ENCODE measurements around the gene MEGF9. TPM values are rescaled to one million over a fixed set of nuclear protein-coding genes. Genes with fewer than 3 reads are reported as not detected.

MEGF9 gene
- total and polyA plus RNA-seq, 2 of the 13 experiments (the other 11 are each of a cell fraction or from before 2014, with no cell fraction given) = 3.1 to 3.3 TPM

DNA sequence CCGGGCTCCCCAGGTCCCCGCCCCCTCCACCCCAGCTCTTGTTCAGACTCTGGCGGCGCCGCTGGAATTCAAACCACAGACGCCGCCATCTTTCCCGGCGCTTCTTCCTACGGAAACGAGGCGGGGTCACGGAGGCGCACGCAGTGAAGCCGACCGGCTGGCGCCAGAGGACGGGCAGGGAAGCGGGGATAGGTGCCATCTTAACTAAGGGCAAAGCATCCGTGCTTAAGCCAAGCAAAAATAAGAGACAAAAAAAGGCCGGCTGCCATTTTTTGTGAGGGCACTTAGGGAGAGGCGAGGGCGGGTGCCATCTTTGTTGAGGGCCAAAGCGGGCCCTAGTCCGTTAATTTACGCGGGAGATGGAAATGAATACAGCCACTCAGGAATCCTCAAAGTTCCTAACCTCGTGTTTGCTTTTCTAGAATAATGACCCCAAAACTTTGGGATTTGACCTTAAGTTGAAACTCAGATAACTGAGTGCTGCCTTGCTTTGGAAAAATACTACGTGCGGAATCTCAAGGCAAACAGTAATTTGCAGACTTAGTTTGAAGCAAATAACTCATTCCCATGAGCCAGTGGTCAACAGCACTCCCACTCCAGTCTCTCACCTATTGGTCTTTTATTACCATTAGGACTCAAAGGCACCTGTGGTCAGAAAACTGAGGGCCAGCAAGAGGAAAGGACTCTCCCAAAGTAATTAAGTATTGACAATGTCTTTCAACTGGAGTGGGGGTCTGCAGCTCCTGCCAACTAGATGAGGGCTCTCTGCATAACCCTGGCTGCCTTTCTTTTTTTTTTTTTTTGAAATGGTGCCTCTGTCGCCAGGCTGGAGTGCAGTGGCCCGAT is 134.0 kb downstream of the MEGF9 start, which contains the start of gene CDK5RAP2 (continued):
- TF ChIP-seq, protein P1, sequence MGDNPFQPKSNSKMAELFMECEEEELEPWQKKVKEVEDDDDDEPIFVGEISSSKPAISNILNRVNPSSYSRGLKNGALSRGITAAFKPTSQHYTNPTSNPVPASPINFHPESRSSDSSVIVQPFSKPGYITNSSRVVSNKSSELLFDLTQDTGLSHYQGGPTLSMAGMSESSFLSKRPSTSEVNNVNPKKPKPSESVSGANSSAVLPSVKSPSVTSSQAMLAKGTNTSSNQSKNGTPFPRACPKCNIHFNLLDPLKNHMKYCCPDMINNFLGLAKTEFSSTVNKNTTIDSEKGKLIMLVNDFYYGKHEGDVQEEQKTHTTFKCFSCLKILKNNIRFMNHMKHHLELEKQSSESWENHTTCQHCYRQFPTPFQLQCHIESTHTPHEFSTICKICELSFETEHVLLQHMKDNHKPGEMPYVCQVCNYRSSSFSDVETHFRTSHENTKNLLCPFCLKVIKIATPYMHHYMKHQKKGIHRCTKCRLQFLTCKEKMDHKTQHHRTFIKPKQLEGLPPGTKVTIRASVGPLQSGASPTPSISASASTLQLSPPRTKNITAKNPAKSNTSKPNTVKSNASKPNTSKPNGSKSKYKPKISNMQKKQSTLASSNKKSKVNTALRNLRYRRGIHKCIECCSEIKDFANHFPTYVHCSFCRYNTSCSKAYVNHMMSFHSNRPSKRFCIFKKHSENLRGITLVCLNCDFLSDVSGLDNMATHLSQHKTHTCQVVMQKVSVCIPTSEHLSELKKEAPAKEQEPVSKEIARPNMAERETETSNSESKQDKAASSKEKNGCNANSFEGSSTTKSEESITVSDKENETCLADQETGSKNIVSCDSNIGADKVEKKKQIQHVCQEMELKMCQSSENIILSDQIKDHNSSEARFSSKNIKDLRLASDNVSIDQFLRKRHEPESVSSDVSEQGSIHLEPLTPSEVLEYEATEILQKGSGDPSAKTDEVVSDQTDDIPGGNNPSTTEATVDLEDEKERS (CRISPR knock-in tag; IDR thresholded peaks at IDR 0.05) = no peak
- TF ChIP-seq HNF4G (IDR thresholded peaks at IDR 0.05; ENCODE audit: borderline replicate concordance, low read depth, low read length) (0 out of 2 replicates have a peak, but pooled peaks have one; percentile 19), HNF4G (CRISPR knock-in tag; IDR thresholded peaks at IDR 0.05; ENCODE audit: borderline replicate concordance, low read depth) (no peak), ZSCAN30 (CRISPR knock-in tag; IDR thresholded peaks at IDR 0.05) (peak; percentile 40; the same call in 1 of the 2 replicates), HOXA3 (CRISPR knock-in tag; IDR thresholded peaks at IDR 0.05) (peak; percentile 99), ZNF761 (CRISPR knock-in tag; conservative IDR thresholded peaks at IDR 0.05) (no peak), ZNF235 (CRISPR knock-in tag; IDR thresholded peaks at IDR 0.05; ENCODE audit: borderline replicate concordance) (no peak), NCOA5 (CRISPR knock-in tag; IDR thresholded peaks at IDR 0.05) (no peak), ZNF543 (CRISPR knock-in tag; IDR thresholded peaks at IDR 0.05) (peak; percentile 89; the same call in 1 of the 2 replicates), RFX3 (CRISPR knock-in tag; IDR thresholded peaks at IDR 0.05) (no peak), YEATS4 (CRISPR knock-in tag; IDR thresholded peaks at IDR 0.05; ENCODE audit: borderline replicate concordance) (peak; percentile 39; the same call in 1 of the 2 replicates), SP1 (IDR thresholded peaks at IDR 0.05) (no peak), SP1 (CRISPR knock-in tag; IDR thresholded peaks at IDR 0.05) (peak; percentile 77), ZNF10 (CRISPR knock-in tag; IDR thresholded peaks at IDR 0.05; ENCODE audit: borderline replicate concordance, low read depth) (no peak), ETV5 (CRISPR knock-in tag; IDR thresholded peaks at IDR 0.05; ENCODE audit: borderline replicate concordance) (peak; percentile 52; the same call in 1 of the 2 replicates), ZNF766 (CRISPR knock-in tag; IDR thresholded peaks at IDR 0.05; ENCODE audit: borderline replicate concordance) (peak; percentile 72; the same call in 1 of the 2 replicates), SIX4 (CRISPR knock-in tag; IDR thresholded peaks at IDR 0.05) (no peak), ZNF335 (CRISPR knock-in tag; IDR thresholded peaks at IDR 0.05) (peak; percentile 94)
- TF ChIP-seq, protein P2, sequence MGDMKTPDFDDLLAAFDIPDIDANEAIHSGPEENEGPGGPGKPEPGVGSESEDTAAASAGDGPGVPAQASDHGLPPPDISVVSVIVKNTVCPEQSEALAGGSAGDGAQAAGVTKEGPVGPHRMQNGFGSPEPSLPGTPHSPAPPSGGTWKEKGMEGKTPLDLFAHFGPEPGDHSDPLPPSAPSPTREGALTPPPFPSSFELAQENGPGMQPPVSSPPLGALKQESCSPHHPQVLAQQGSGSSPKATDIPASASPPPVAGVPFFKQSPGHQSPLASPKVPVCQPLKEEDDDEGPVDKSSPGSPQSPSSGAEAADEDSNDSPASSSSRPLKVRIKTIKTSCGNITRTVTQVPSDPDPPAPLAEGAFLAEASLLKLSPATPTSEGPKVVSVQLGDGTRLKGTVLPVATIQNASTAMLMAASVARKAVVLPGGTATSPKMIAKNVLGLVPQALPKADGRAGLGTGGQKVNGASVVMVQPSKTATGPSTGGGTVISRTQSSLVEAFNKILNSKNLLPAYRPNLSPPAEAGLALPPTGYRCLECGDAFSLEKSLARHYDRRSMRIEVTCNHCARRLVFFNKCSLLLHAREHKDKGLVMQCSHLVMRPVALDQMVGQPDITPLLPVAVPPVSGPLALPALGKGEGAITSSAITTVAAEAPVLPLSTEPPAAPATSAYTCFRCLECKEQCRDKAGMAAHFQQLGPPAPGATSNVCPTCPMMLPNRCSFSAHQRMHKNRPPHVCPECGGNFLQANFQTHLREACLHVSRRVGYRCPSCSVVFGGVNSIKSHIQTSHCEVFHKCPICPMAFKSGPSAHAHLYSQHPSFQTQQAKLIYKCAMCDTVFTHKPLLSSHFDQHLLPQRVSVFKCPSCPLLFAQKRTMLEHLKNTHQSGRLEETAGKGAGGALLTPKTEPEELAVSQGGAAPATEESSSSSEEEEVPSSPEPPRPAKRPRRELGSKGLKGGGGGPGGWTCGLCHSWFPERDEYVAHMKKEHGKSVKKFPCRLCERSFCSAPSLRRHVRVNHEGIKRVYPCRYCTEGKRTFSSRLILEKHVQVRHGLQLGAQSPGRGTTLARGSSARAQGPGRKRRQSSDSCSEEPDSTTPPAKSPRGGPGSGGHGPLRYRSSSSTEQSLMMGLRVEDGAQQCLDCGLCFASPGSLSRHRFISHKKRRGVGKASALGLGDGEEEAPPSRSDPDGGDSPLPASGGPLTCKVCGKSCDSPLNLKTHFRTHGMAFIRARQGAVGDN (CRISPR knock-in tag; IDR thresholded peaks at IDR 0.05) = peak; percentile 88
- TF ChIP-seq, protein P3, sequence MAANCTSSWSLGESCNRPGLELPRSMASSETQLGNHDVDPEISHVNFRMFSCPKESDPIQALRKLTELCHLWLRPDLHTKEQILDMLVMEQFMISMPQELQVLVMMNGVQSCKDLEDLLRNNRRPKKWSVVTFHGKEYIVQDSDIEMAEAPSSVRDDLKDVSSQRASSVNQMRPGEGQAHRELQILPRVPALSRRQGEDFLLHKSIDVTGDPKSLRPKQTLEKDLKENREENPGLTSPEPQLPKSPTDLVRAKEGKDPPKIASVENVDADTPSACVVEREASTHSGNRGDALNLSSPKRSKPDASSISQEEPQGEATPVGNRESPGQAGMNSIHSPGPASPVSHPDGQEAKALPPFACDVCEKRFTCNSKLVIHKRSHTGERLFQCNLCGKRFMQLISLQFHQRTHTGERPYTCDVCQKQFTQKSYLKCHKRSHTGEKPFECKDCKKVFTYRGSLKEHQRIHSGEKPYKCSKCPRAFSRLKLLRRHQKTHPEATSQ (CRISPR knock-in tag; IDR thresholded peaks at IDR 0.05; ENCODE audit: borderline replicate concordance) = peak; percentile 84; the same call in 1 of the 2 replicates
